HCT116 (cell line): Measurements from ENCODE around the gene AOPEP. TPM values are rescaled to one million over a fixed set of nuclear protein-coding genes. Genes with fewer than 3 reads are reported as not detected.

Experiments used
- ATAC-seq: fragments of 200-7000 bp; cut with Tn5 transposase; 2 replicates; pipeline ENCODE4 v1.9.1; 2020; ENCODE audit warnings: mild to moderate bottlenecking, moderate library complexity
- BruUV-seq: library from RNA; stranded (reverse); fragments of 400-500 nt; replicated peaks from 2 replicates; lab custom pipeline; 2021; lab: Mats Ljungman, UMichigan
- CTCF ChIA-PET: fragments of 300-600 bp; sonication (Branson Sonifier 250); formaldehyde crosslinking; loops from one replicate; lab custom pipeline; 2021; ENCODE audit warnings: antibody characterized with exemption; lab: Charles Lee
- POLR2A ChIA-PET: fragments of 300-600, 350-600 bp; sonication (Branson Sonifier 250); formaldehyde crosslinking; loops from one replicate; lab custom pipeline; 2021; ENCODE audit warnings: antibody characterized with exemption; lab: Charles Lee
- RAD21 ChIA-PET, 2 experiments: fragments of 300-600 bp; sonication (Branson Sonifier 250); formaldehyde crosslinking; loops; one replicate each; lab custom pipeline; 2023; ENCODE audit warnings: low total read pairs in 2 of 2; ENCODE audit not compliant: uncharacterized antibody in 2 of 2, unreplicated experiment in 2 of 2, low non-redundant PET in 1 of 2; lab: Charles Lee
- DNase-seq: peaks from one replicate; pipeline ENCODE4 v3.0.0-alpha.2; 2010; ENCODE audit warnings: low read depth, low spot score
- H2AFZ ChIP-seq: fragments of 200-600 bp; shearing (Covaris generic), sonication (generic); 2 replicates; pipeline ENCODE4 v1.6.1; 2017; ENCODE audit warnings: low read depth, mixed run types, mixed read lengths, antibody characterized with exemption, low read length; ENCODE audit not compliant: poor library complexity, severe bottlenecking
- H3K27ac ChIP-seq: 2 replicates; pipeline ENCODE4 v1.5.1; 2012; ENCODE audit warnings: low read depth, low read length
- H3K27me3 ChIP-seq: fragments of 200-600 bp; sonication (generic); 2 replicates; pipeline ENCODE4 v1.6.1; 2016; ENCODE audit warnings: mixed run types, low read length, mixed read lengths; ENCODE audit not compliant: insufficient read depth
- H3K36me3 ChIP-seq, 2 experiments: fragments of 200-500 bp in 1 of 2; fragments of 200-600 bp in 1 of 2; sonication (Bioruptor generic) in 1 of 2; sonication (generic) in 1 of 2; 2 replicates each; pipeline versions ENCODE4 v1.5.1 to v1.6.1; 2014 to 2016; ENCODE audit warnings: low read length in 2 of 2, inconsistent platforms in 1 of 2, mixed read lengths in 1 of 2, mixed run types in 1 of 2; ENCODE audit not compliant: insufficient read depth in 2 of 2, control insufficient read depth in 1 of 2
- H3K4me1 ChIP-seq, 2 experiments: fragments of 200-600 bp in 1 of 2; sonication (generic) in 1 of 2; 2 replicates each; pipeline versions ENCODE4 v1.5.1 to v1.6.1; 2012 to 2017; ENCODE audit warnings: low read length in 2 of 2, inconsistent platforms in 1 of 2, mild to moderate bottlenecking in 1 of 2, mixed read lengths in 1 of 2, mixed run types in 1 of 2, moderate library complexity in 1 of 2; ENCODE audit not compliant: insufficient read depth in 2 of 2, control insufficient read depth in 1 of 2
- H3K4me2 ChIP-seq: fragments of 200-600 bp; sonication (generic); 2 replicates; pipeline ENCODE4 v1.6.1; 2017; ENCODE audit warnings: mixed run types, low read length, mixed read lengths
- H3K4me3 ChIP-seq, 2 experiments: fragments of 200-600 bp in 1 of 2; sonication (generic) in 1 of 2; replicated peaks in 1 of 2; 2 replicates each; pipeline ENCODE4 v1.5.1; 2011 to 2016; ENCODE audit warnings: low read length in 2 of 2, control low read depth in 1 of 2, low read depth in 1 of 2, mild to moderate bottlenecking in 1 of 2, mixed read lengths in 1 of 2, mixed run types in 1 of 2
- H3K79me2 ChIP-seq: fragments of 200-600 bp; sonication (generic); 2 replicates; pipeline ENCODE4 v1.6.1; 2017; ENCODE audit warnings: mild to moderate bottlenecking, mixed run types, low read length, moderate library complexity, mixed read lengths; ENCODE audit not compliant: insufficient read depth
- H3K9ac ChIP-seq: fragments of 200-600 bp; sonication (generic); 2 replicates; pipeline ENCODE4 v1.6.1; 2016; ENCODE audit warnings: low read length, mixed read lengths
- H3K9me2 ChIP-seq: fragments of 200-600 bp; sonication (generic), shearing (Covaris generic); 2 replicates; pipeline ENCODE4 v1.6.1; 2017; ENCODE audit warnings: mixed run types, mild to moderate bottlenecking, moderate library complexity; ENCODE audit not compliant: insufficient read depth
- H3K9me3 ChIP-seq, 2 experiments: fragments of 200-500 bp in 1 of 2; fragments of 200-600 bp in 1 of 2; sonication (Bioruptor generic) in 1 of 2; sonication (generic) in 1 of 2; 2 replicates each; pipeline ENCODE4 v1.6.1; 2014 to 2017; ENCODE audit warnings: low read length in 2 of 2, mixed read lengths in 2 of 2, inconsistent platforms in 1 of 2, low read depth in 1 of 2, mild to moderate bottlenecking in 1 of 2, mixed run types in 1 of 2, moderate library complexity in 1 of 2; ENCODE audit not compliant: control insufficient read depth in 1 of 2, insufficient read depth in 1 of 2
- H4K20me1 ChIP-seq: fragments of 200-600 bp; sonication (generic), shearing (Covaris generic); 2 replicates; pipeline ENCODE4 v1.6.1; 2017; ENCODE audit warnings: mixed run types, mild to moderate bottlenecking, moderate library complexity; ENCODE audit not compliant: insufficient read depth
- CEBPB ChIP-seq: IDR thresholded peaks from 2 replicates; pipeline ENCODE4 v1.6.1; 2012; ENCODE audit warnings: low read depth
- CTCF ChIP-seq, 3 experiments: fragments of 200-600 bp in 1 of 3; sonication (generic) in 1 of 3; IDR thresholded peaks in 2 of 3; conservative IDR thresholded peaks in 1 of 3; 2 replicates each; pipeline ENCODE4 v1.5.1; 2012 to 2017; ENCODE audit warnings: low read depth in 2 of 3, low read length in 2 of 3, antibody characterized with exemption in 1 of 3, borderline replicate concordance in 1 of 3, control low read depth in 1 of 3, mild to moderate bottlenecking in 1 of 3, mixed read lengths in 1 of 3, mixed run types in 1 of 3, moderate library complexity in 1 of 3; ENCODE audit not compliant: insufficient read depth in 1 of 3
- EGR1 ChIP-seq: IDR thresholded peaks from 2 replicates; pipeline ENCODE4 v1.6.1; 2012; ENCODE audit warnings: low read depth
- ELF1 ChIP-seq: IDR thresholded peaks from 2 replicates; pipeline ENCODE4 v1.6.1; 2012; ENCODE audit warnings: low read depth, borderline replicate concordance
- EZH2 ChIP-seq: fragments of 200-600 bp; sonication (generic); IDR thresholded peaks from 2 replicates; pipeline ENCODE4 v1.6.1; 2017; ENCODE audit warnings: antibody characterized with exemption, mixed run types
- EZH2phosphoT487 ChIP-seq: fragments of 200-600 bp; IDR thresholded peaks from 2 replicates; pipeline ENCODE4 v1.6.1; 2018; ENCODE audit warnings: antibody characterized with exemption, borderline replicate concordance
- FOSL1 ChIP-seq: IDR thresholded peaks from 2 replicates; pipeline ENCODE4 v1.6.1; 2012; ENCODE audit warnings: low read depth
- POLR2A ChIP-seq: IDR thresholded peaks from 2 replicates; pipeline ENCODE4 v1.7.0; 2011; ENCODE audit warnings: borderline replicate concordance; ENCODE audit not compliant: insufficient read depth, insufficient read length; ENCODE audit errors: extremely low read depth
- POLR2AphosphoS5 ChIP-seq: IDR thresholded peaks from 2 replicates; pipeline ENCODE4 v1.6.1; 2011; ENCODE audit warnings: mild to moderate bottlenecking, low read depth, low read length, moderate library complexity
- RAD21 ChIP-seq: IDR thresholded peaks from 2 replicates; pipeline ENCODE4 v1.6.1; 2012; ENCODE audit warnings: low read depth, mild to moderate bottlenecking
- REST ChIP-seq: IDR thresholded peaks from 2 replicates; pipeline ENCODE4 v1.6.1; 2012; ENCODE audit warnings: low read depth
- SIN3A ChIP-seq: IDR thresholded peaks from 2 replicates; pipeline ENCODE4 v1.6.1; 2012; ENCODE audit warnings: low read depth
- SP1 ChIP-seq: IDR thresholded peaks from 2 replicates; pipeline ENCODE4 v1.6.1; 2012; ENCODE audit warnings: low read depth
- TCF7L2 ChIP-seq: IDR thresholded peaks from 2 replicates; pipeline ENCODE4 v1.7.0; 2011; ENCODE audit warnings: borderline replicate concordance, inconsistent platforms; ENCODE audit not compliant: insufficient read depth, insufficient read length; ENCODE audit errors: extremely low read depth
- YY1 ChIP-seq: IDR thresholded peaks from 2 replicates; pipeline ENCODE4 v1.6.1; 2011; ENCODE audit warnings: low read length, low read depth, moderate library complexity, mild to moderate bottlenecking; ENCODE audit not compliant: insufficient replicate concordance; ENCODE audit errors: extremely low read depth
- ZFX ChIP-seq: fragments of 450-650 bp; IDR thresholded peaks from 2 replicates; pipeline ENCODE4 v1.6.1; 2017
- ZNF274 ChIP-seq: fragments of 200-500 bp; sonication (Bioruptor generic); IDR thresholded peaks from 2 replicates; pipeline ENCODE4 v1.6.1; 2014; ENCODE audit warnings: mild to moderate bottlenecking, low read depth, low read length, inconsistent platforms
- intact Hi-C: fragments of 100-400 bp; cut with micrococcal nuclease; formaldehyde crosslinking; loops from 2 replicates; pipeline ENCODE4 v1.10.0; 2022
- total RNA-seq: library from RNA; stranded (reverse); gene quantifications from one replicate; pipeline ENCODE4 v1.2.1, GENCODE V29; 2021; ENCODE audit not compliant: unreplicated experiment
- TF ChIP-seq, protein P1 (sequence below): IDR thresholded peaks from 2 replicates; pipeline ENCODE4 v1.6.1; 2011; ENCODE audit warnings: mild to moderate bottlenecking, low read length, moderate library complexity; ENCODE audit not compliant: insufficient replicate concordance; ENCODE audit errors: extremely low read depth
- TF ChIP-seq, protein P2 (sequence below): IDR thresholded peaks from 2 replicates; pipeline ENCODE4 v1.6.1; 2012

Gene AOPEP
- total RNA-seq, 1 experiment from 2014 or later = 15.1 TPM

DNA sequence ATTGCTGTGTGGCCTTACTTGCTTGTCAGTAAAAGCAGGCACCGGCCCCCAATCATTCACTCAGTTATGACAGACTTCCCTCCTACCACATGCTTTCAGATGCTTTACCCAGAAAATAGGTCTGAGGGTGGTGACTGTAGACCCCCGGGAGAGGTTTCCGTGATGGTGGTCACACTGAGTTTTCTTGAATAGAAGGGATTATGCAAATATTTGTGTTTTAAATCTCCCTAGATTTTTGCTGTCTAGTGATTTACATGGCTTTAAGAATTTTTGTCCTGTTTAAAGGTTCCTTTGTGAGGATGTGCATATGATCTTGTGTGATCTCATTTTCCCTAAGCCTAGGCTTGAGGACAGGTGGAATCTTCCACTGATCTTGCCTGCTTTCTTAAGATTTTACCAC lies 309.3 kb downstream of the AOPEP start:
- peaks cover 8% of the 10 kb centered on the region; the same call in 1 of the 2 replicates for H3K79me2 ChIP-seq
- H4K20me1 ChIP-seq = no peaks in the 10 kb centered on the region
- no peaks in the 10 kb centered on the region for H3K9me2 ChIP-seq
- ChIA-PET POLR2A (no interaction called here), CTCF (no interaction called here), RAD21 (no interaction called here)
- no peak overlapping the region for H3K27ac ChIP-seq
- no peak for TF ChIP-seq POLR2A
- TF ChIP-seq, protein P1, sequence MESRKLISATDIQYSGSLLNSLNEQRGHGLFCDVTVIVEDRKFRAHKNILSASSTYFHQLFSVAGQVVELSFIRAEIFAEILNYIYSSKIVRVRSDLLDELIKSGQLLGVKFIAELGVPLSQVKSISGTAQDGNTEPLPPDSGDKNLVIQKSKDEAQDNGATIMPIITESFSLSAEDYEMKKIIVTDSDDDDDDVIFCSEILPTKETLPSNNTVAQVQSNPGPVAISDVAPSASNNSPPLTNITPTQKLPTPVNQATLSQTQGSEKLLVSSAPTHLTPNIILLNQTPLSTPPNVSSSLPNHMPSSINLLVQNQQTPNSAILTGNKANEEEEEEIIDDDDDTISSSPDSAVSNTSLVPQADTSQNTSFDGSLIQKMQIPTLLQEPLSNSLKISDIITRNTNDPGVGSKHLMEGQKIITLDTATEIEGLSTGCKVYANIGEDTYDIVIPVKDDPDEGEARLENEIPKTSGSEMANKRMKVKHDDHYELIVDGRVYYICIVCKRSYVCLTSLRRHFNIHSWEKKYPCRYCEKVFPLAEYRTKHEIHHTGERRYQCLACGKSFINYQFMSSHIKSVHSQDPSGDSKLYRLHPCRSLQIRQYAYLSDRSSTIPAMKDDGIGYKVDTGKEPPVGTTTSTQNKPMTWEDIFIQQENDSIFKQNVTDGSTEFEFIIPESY = no peak
- TF ChIP-seq ZNF274 = no peak
- TF ChIP-seq TCF7L2 = no peak
- TF ChIP-seq YY1 = no peak
- no peak for TF ChIP-seq SP1
- TF ChIP-seq POLR2AphosphoS5 = no peak
- no peak for TF ChIP-seq CEBPB
- no peak for TF ChIP-seq REST
- TF ChIP-seq CTCF (IDR thresholded peaks at IDR 0.05 in 2 of 3, conservative IDR thresholded peaks at IDR 0.05 in 1 of 3; ENCODE audit: borderline replicate concordance in 1 of 3, insufficient read depth in 1 of 3, low read depth in 2 of 3, low read length in 2 of 3) = no peak
- no peak for TF ChIP-seq EZH2
- no peak for TF ChIP-seq ELF1
- TF ChIP-seq, protein P2, sequence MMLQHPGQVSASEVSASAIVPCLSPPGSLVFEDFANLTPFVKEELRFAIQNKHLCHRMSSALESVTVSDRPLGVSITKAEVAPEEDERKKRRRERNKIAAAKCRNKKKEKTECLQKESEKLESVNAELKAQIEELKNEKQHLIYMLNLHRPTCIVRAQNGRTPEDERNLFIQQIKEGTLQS = no peak
- no peak for TF ChIP-seq FOSL1
- TF ChIP-seq EGR1 = no peak
- TF ChIP-seq SIN3A = no peak
- no peak for TF ChIP-seq ZFX
- TF ChIP-seq EZH2phosphoT487 = no peak
- TF ChIP-seq RAD21 = no peak
- no peak overlapping the region for H3K9ac ChIP-seq
- no peak overlapping the region for H2AFZ ChIP-seq
- H3K4me1 ChIP-seq = no peaks in the 10 kb centered on the region
- H3K4me3 ChIP-seq = no peak overlapping the region
- no peak overlapping the region for H3K4me2 ChIP-seq
- H3K36me3 ChIP-seq = no peaks in the 10 kb centered on the region
- H3K9me3 ChIP-seq = no peaks in the 10 kb centered on the region
- no peaks in the 10 kb centered on the region for H3K27me3 ChIP-seq
- BruUV-seq = no TSS peak
- ATAC-seq = no peak
- DNase-seq = no peak
- intact Hi-C loops = no loop called here
